ENCODE measurements around the gene AOC3. TPM values are rescaled to one million over a fixed set of nuclear protein-coding genes. Genes with fewer than 3 reads are reported as not detected.
"Not testable (repeated sequence)": the region's sequence is repeated elsewhere in the genome, so short reads cannot be mapped to it uniquely, and the experiment has no call there.

AOC3 gene
- total and polyA plus RNA-seq, 2 of the 13 experiments (the other 11 are each of a cell fraction or from before 2014, with no cell fraction given), result 8.7 to 51.7 TPM

GRCh38 chr17:42873315-42873714, 22.3 kb downstream of the AOC3 start (continued):
- TF ChIP-seq, protein P1, sequence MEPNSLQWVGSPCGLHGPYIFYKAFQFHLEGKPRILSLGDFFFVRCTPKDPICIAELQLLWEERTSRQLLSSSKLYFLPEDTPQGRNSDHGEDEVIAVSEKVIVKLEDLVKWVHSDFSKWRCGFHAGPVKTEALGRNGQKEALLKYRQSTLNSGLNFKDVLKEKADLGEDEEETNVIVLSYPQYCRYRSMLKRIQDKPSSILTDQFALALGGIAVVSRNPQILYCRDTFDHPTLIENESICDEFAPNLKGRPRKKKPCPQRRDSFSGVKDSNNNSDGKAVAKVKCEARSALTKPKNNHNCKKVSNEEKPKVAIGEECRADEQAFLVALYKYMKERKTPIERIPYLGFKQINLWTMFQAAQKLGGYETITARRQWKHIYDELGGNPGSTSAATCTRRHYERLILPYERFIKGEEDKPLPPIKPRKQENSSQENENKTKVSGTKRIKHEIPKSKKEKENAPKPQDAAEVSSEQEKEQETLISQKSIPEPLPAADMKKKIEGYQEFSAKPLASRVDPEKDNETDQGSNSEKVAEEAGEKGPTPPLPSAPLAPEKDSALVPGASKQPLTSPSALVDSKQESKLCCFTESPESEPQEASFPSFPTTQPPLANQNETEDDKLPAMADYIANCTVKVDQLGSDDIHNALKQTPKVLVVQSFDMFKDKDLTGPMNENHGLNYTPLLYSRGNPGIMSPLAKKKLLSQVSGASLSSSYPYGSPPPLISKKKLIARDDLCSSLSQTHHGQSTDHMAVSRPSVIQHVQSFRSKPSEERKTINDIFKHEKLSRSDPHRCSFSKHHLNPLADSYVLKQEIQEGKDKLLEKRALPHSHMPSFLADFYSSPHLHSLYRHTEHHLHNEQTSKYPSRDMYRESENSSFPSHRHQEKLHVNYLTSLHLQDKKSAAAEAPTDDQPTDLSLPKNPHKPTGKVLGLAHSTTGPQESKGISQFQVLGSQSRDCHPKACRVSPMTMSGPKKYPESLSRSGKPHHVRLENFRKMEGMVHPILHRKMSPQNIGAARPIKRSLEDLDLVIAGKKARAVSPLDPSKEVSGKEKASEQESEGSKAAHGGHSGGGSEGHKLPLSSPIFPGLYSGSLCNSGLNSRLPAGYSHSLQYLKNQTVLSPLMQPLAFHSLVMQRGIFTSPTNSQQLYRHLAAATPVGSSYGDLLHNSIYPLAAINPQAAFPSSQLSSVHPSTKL (CRISPR knock-in tag; IDR thresholded peaks at IDR 0.05), result 0 out of 2 replicates have a peak, but pooled peaks have one; percentile 31
- no peak for TF ChIP-seq ZFY (CRISPR knock-in tag; IDR thresholded peaks at IDR 0.05)
- TF ChIP-seq, protein P2, sequence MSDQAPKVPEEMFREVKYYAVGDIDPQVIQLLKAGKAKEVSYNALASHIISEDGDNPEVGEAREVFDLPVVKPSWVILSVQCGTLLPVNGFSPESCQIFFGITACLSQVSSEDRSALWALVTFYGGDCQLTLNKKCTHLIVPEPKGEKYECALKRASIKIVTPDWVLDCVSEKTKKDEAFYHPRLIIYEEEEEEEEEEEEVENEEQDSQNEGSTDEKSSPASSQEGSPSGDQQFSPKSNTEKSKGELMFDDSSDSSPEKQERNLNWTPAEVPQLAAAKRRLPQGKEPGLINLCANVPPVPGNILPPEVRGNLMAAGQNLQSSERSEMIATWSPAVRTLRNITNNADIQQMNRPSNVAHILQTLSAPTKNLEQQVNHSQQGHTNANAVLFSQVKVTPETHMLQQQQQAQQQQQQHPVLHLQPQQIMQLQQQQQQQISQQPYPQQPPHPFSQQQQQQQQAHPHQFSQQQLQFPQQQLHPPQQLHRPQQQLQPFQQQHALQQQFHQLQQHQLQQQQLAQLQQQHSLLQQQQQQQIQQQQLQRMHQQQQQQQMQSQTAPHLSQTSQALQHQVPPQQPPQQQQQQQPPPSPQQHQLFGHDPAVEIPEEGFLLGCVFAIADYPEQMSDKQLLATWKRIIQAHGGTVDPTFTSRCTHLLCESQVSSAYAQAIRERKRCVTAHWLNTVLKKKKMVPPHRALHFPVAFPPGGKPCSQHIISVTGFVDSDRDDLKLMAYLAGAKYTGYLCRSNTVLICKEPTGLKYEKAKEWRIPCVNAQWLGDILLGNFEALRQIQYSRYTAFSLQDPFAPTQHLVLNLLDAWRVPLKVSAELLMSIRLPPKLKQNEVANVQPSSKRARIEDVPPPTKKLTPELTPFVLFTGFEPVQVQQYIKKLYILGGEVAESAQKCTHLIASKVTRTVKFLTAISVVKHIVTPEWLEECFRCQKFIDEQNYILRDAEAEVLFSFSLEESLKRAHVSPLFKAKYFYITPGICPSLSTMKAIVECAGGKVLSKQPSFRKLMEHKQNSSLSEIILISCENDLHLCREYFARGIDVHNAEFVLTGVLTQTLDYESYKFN (CRISPR knock-in tag; conservative IDR thresholded peaks at IDR 0.05), result 0 out of 2 replicates have a peak, but pooled peaks have one; percentile 15

DNA sequence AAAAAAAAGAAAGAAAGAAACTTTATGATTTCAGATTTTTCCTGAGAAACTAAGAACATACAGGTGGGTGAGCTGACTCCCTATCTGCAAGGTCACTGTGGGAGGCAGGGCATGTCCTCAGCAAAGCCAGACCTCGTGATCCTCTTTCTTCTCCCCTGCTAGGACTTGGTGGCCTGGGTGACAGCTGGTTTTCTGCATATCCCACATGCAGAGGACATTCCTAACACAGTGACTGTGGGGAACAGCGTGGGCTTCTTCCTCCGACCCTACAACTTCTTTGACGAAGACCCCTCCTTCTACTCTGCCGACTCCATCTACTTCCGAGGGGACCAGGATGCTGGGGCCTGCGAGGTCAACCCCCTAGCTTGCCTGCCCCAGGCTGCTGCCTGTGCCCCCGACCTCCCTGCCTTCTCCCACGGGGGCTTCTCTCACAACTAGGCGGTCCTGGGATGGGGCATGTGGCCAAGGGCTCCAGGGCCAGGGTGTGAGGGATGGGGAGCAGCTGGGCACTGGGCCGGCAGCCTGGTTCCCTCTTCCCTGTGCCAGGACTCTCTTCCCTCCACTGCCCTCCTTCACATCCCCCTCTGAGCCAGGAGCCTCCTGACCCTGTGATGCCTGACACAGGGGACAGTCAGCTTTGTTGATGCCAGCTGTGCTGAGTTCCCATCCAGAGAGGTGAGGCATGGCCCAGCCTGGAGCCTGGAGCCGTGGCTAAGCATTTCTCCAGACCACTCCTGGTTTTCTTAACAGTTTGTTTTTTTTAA, 23.1 kb downstream of the AOC3 start:
- DNase-seq (ENCODE audit: low spot score); CTCF ChIA-PET (ENCODE audit: low intra/inter-chr PET ratio, low total read pairs); ATAC-seq; FAIRE-seq; H3K27me3 ChIP-seq (ENCODE audit: control insufficient read depth in 1 of 2, insufficient read depth in 2 of 2, low read length in 2 of 2); H3K4me2 ChIP-seq (ENCODE audit: low read depth, low read length); H3K27ac ChIP-seq (ENCODE audit: extremely low read length, insufficient read depth, low read length); H3K4me3 ChIP-seq (replicated peaks in 1 of 3; ENCODE audit: insufficient read depth in 1 of 3, low read depth in 2 of 3, low read length in 3 of 3); H3K79me2 ChIP-seq (ENCODE audit: insufficient read depth, low read length); H3K9ac ChIP-seq (ENCODE audit: insufficient read depth, low read depth, low read length); BruUV-seq (replicated peaks); intact Hi-C loops (cut with micrococcal nuclease; ENCODE audit: unreplicated experiment); H3K36me3 ChIP-seq (replicated peaks in 1 of 2; ENCODE audit: control insufficient read depth in 1 of 2, insufficient read depth in 2 of 2, low read length in 2 of 2); in situ Hi-C loops (cut with HindIII; ENCODE audit: extremely low pct_ligation_motif_present, low pct_unique_long_range_greater_than_20kb); H3K9me3 ChIP-seq (ENCODE audit: low read length); H2AFZ ChIP-seq (ENCODE audit: low read length); H4K20me1 ChIP-seq (ENCODE audit: insufficient read depth, low read length): not testable (repeated sequence)
- WGBS (ENCODE audit: low lambda C conversion rate), result 95% methylated on average over 9 of the region's 12 CpGs
- POLR2A ChIA-PET, result interaction anchor here (1.2 kb wide), 3 partner anchors 20 to 50 kb away, joined by 3 to 4 read pairs (median 3); partner anchors contain the start of gene BECN1
- peaks cover 59% of the 10 kb centered on the region for H3K4me1 ChIP-seq (ENCODE audit: insufficient read depth, low read length)

Measured in HepG2 (cell line).